Mesothelial cell of epicardium (in vitro differentiated cells): ENCODE data around the gene P2RY2. TPM values are rescaled to one million over a fixed set of nuclear protein-coding genes. Genes with fewer than 3 reads are reported as not detected.
"Not testable (repeated sequence)": the region's sequence is repeated elsewhere in the genome, so short reads cannot be mapped to it uniquely, and the experiment has no call there.

Source experiments
- DNase-seq, 2 experiments: peaks; one replicate each; pipeline ENCODE4 v3.0.0; 2021; ENCODE audit warnings: low spot score in 2 of 2; ENCODE audit not compliant: unreplicated experiment in 2 of 2
- H3K27ac Mint-ChIP-seq: 2 replicates; pipeline ENCODE4 v1.8.0; 2021; ENCODE audit warnings: mixed read lengths
- H3K27me3 Mint-ChIP-seq: 2 replicates; pipeline ENCODE4 v1.8.0; 2021; ENCODE audit warnings: low read depth, mixed read lengths
- H3K36me3 Mint-ChIP-seq: 2 replicates; pipeline ENCODE4 v1.8.0; 2021; ENCODE audit warnings: mixed read lengths
- H3K4me1 Mint-ChIP-seq: 2 replicates; pipeline ENCODE4 v1.8.0; 2021; ENCODE audit warnings: mixed read lengths
- H3K4me3 Mint-ChIP-seq: 2 replicates; pipeline ENCODE4 v1.8.0; 2021; ENCODE audit warnings: mild to moderate bottlenecking, moderate library complexity, mixed read lengths
- H3K9me3 Mint-ChIP-seq: 2 replicates; pipeline ENCODE4 v1.8.0; 2021; ENCODE audit warnings: mixed read lengths
- total RNA-seq: library from RNA; stranded (reverse); gene quantifications from 3 replicates; pipeline ENCODE4 v1.2.1, GENCODE V29; 2021
- TF ChIP-seq, protein P1 (sequence below): fragments of 200-600 bp; sonication (generic); IDR thresholded peaks from one replicate; pipeline ENCODE4 v1.5.0; 2021; ENCODE audit warnings: antibody characterized with exemption; ENCODE audit not compliant: unreplicated experiment

The P2RY2 gene
- total RNA-seq, 1 donor from 2014 or later: 4.5 TPM

DNA sequence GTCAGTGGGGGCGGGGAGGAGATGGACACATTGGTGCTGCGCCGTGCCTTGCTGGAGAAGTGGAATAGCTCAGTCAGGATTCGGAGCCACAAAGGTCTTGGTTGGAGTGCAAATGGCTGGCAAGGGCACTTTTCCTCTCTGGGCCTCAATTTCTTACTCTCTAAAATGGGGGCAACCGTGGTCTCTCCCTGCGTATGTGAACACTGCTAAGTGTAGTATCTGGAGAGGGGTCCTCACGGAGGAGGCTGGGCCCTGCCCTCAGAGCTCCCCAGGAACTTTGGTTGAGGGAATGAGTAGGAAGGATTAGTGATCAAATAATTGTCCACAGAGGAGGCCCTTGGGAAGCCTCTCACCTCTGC, 54.6 kb downstream of the P2RY2 start:
- peaks cover 42% of the 10 kb centered on the region for H3K4me1 Mint-ChIP-seq
- H3K36me3 Mint-ChIP-seq: no peaks in the 10 kb centered on the region
- H3K27ac Mint-ChIP-seq: no peak overlapping the region
- DNase-seq: no peak
- no peak overlapping the region for H3K4me3 Mint-ChIP-seq
- H3K9me3 Mint-ChIP-seq: no peaks in the 10 kb centered on the region
- peaks cover 26% of the 10 kb centered on the region for H3K27me3 Mint-ChIP-seq
- TF ChIP-seq, protein P1, sequence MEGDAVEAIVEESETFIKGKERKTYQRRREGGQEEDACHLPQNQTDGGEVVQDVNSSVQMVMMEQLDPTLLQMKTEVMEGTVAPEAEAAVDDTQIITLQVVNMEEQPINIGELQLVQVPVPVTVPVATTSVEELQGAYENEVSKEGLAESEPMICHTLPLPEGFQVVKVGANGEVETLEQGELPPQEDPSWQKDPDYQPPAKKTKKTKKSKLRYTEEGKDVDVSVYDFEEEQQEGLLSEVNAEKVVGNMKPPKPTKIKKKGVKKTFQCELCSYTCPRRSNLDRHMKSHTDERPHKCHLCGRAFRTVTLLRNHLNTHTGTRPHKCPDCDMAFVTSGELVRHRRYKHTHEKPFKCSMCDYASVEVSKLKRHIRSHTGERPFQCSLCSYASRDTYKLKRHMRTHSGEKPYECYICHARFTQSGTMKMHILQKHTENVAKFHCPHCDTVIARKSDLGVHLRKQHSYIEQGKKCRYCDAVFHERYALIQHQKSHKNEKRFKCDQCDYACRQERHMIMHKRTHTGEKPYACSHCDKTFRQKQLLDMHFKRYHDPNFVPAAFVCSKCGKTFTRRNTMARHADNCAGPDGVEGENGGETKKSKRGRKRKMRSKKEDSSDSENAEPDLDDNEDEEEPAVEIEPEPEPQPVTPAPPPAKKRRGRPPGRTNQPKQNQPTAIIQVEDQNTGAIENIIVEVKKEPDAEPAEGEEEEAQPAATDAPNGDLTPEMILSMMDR: no peak

DNA sequence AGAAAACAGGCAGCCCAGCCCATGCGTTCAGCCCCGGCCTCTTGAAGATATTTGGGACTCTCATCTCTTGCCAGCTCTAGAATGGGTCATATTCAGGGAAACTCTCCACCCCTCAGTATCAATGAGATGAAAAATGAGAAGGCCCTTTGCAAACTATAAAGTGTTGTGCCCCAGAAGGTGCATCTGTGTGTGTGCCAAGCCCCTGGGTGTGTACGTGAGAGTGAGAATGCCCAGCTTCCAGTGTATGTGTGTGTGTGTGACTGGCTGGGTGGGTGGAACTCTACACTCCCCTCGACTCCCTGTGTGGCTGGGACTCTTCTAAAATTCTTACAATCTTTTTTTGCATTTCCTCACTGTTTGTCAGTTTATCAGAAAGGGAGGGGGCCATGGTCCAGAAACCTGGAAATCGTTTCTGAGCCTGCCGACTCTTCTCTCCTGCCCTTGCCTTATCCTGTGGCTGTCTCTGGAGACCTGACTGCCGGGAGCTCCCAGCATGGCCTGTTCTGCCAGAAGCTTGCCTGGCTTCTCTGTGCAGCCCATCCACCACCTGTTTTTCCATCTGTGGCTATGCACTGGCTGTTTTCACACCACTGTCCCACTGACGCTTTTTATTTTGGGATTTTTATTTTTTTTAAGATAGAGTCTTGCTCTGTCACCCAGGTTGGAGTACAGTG, 55.3 kb downstream of the P2RY2 start:
- no peaks in the 10 kb centered on the region for H3K9me3 Mint-ChIP-seq
- no peak for DNase-seq

DNA sequence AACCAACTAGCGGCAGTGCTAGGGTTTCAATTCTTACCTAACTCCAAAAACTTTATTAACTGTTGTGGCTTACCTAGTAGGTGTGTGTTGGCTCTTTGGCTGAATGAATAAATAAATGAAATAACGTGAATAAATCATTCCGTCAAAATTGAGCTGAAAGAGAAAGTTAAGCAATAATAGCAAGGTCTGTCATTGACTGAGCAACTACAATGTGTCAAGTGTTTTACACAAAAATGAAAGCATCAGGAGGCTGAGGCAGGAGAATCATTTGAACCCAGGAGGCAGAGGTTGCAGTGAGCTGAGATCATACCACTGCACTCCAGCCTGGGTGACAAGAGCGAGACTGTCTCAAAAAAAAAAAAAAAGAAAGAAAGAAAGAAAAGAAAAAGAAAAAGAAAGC, 56.1 kb downstream of the P2RY2 start:
- H3K4me3 Mint-ChIP-seq, H3K9me3 Mint-ChIP-seq, H3K36me3 Mint-ChIP-seq, H3K27ac Mint-ChIP-seq, DNase-seq: not testable (repeated sequence)
- Mint-ChIP-seq H3K4me1 (peaks cover 39% of the 10 kb centered on the region), H3K27me3 (peaks cover 26% of the 10 kb centered on the region)

More for the DNA sequence above, 55.3 kb downstream of the P2RY2 start:
- peaks cover 42% of the 10 kb centered on the region for H3K4me1 Mint-ChIP-seq
- H3K4me3 Mint-ChIP-seq: no peak overlapping the region
- TF ChIP-seq, protein P1: no peak
- H3K27ac Mint-ChIP-seq: no peak overlapping the region
- no peaks in the 10 kb centered on the region for H3K36me3 Mint-ChIP-seq
- H3K27me3 Mint-ChIP-seq: peaks cover 26% of the 10 kb centered on the region

GRCh38 chr11:73274722-73275380, 56.8 kb downstream of the P2RY2 start:
- Mint-ChIP-seq H3K9me3 (no peaks in the 10 kb centered on the region), H3K27ac (no peak overlapping the region), H3K27me3 (peaks cover 24% of the 10 kb centered on the region), H3K4me3 (no peak overlapping the region), H3K4me1 (peaks cover 32% of the 10 kb centered on the region), H3K36me3 (no peaks in the 10 kb centered on the region)
- TF ChIP-seq, protein P1: no peak
- DNase-seq: no peak

DNA sequence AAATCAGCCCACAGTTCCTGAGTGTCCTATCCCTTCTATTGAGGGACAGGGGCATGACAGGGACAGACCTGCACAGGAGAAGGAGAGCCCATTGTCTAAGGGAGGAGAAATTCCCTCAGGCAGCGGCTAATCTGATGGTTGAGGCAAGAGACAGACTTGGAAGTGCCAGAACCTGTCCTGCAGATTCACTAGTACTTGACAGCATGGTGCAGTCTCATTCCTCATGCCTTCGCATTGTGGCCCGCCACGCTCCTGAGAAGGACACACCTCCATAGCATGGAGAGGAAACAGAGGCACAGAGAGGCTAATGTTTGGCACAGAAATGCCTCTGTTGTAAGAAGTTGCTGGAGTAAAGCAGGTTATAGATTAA, 57.3 kb downstream of the P2RY2 start:
- peaks cover 28% of the 10 kb centered on the region for H3K4me1 Mint-ChIP-seq
- H3K27me3 Mint-ChIP-seq: peaks cover 24% of the 10 kb centered on the region
- TF ChIP-seq, protein P1: no peak
- H3K4me3 Mint-ChIP-seq: no peak overlapping the region
- no peaks in the 10 kb centered on the region for H3K9me3 Mint-ChIP-seq
- DNase-seq: no peak
- H3K36me3 Mint-ChIP-seq: no peaks in the 10 kb centered on the region
- no peak overlapping the region for H3K27ac Mint-ChIP-seq

- TF ChIP-seq, protein P1: no peak
- Mint-ChIP-seq H3K36me3 (no peaks in the 10 kb centered on the region), H3K9me3 (no peaks in the 10 kb centered on the region), H3K27ac (no peak overlapping the region), H3K27me3 (peaks cover 5% of the 10 kb centered on the region), H3K4me3 (no peak overlapping the region), H3K4me1 (peaks cover 10% of the 10 kb centered on the region)
- no peak for DNase-seq
Measured at GRCh38 chr11:73277467-73277866, 59.4 kb downstream of the P2RY2 start.
